ENCODE measurements around the gene CRY1. TPM values are rescaled to one million over a fixed set of nuclear protein-coding genes. Genes with fewer than 3 reads are reported as not detected.
"Not testable (repeated sequence)": the region's sequence is repeated elsewhere in the genome, so short reads cannot be mapped to it uniquely, and the experiment has no call there.

CRY1 gene
- total RNA-seq, 1 donor from 2014 or later, result 12.0 TPM

DNA sequence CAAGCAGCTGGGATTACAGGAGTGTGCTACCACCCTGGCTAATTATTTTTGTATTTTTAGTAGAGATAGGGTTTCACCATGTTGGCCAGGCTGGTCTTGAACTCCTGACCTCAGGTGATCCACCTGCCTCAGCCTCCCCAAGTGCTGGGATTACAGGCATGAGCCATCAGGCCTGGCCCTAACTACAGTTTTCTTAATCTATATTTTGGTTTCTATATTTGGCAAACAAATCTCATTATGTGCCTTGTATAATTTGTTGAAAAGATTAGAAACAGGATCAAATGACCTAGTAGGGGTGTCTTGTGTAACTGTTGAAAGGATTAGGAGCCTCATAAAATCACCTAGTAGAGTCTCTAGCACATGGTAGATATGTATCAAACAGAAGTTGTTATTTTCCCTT is 67.0 kb downstream of the CRY1 start:
- intact Hi-C loops (cut with DNase I), result not testable (repeated sequence)

DNA sequence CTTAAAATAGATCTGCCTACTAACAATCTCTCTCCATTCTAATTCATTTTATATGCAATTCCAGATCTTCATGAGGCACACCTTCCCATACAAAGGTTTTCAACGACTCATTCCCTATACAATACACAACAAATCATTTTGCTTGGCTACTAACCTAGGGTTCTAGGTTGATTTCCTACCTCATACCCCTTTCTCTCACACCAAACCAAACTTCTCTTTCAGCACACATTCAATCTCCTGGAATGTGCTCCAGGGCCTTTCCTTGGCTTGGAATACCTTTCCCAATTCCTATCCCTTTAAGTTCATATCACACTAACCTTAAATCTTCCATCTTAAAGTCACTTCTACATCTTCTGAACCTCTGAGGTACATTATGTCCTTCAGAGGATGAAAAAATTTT is 67.7 kb downstream of the CRY1 start:
- no peak for DNase-seq (ENCODE audit: low spot score)
- intact Hi-C loops (cut with DNase I), result no loop called here

More for the DNA sequence above, 67.0 kb downstream of the CRY1 start:
- not testable (repeated sequence) for DNase-seq (ENCODE audit: low spot score)

DNA sequence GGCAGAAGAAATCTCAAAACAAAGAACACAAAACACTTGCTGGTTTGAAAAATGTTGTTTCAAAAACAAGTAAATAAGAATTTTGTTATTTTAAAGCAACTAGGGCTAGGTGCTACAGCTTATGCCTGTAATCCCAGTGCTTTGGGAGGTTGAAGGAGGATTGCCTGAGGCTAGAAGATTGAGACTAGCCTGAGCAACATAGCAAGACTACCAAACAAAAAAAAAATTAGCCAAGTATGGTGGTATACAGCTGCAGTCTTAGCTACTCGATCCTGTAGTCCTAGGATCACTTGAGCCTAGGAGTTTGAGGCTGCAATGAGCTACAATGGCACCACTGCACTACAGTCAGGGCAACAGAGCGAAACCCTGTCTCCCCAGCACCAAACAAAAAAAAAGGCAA is 73.8 kb downstream of the CRY1 start:
- no peak for DNase-seq (ENCODE audit: low spot score)
- intact Hi-C loops (cut with DNase I), result no loop called here

DNA sequence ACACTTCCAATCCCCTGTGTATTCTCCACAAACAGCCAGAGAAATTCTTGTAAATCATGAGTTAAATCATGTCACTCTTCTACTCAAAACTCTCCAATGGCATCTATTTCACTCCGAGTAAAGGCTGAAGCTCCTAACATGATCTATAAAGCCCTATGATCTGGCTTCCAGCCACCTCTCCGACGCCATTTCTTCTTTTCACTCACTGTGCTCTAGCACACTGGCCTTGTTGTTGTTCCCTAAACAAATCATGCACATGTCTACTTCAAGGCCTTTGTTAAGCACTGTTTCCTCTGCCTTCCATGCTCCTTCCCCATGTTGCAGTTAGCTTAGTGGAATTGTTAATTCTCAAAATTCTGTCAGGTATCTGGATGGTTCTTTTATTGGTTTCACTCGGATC is 76.3 kb downstream of the CRY1 start:
- intact Hi-C loops (cut with DNase I), result no loop called here
- no peak for DNase-seq (ENCODE audit: low spot score)

DNA sequence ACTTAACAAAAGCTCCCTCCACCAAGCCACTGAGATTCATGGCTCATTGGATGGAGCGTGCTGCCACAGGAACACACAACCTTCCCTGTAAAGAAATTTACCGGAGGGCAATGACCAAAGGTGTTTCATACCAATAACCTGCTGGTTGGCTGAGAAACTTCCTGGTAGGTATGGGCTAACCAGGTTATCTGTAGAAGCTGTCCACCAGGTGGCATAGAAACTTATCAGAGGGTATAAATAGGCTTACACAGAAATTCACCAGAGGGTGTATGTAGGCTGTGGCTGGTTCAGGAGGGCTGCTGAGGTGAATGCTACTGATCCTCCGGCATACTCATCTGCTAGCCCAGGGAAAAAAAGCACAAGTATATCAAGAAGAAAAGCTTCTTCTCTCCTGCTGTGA is 79.3 kb downstream of the CRY1 start:
- DNase-seq (ENCODE audit: low spot score), result no peak
- intact Hi-C loops (cut with DNase I), result no loop called here

DNA sequence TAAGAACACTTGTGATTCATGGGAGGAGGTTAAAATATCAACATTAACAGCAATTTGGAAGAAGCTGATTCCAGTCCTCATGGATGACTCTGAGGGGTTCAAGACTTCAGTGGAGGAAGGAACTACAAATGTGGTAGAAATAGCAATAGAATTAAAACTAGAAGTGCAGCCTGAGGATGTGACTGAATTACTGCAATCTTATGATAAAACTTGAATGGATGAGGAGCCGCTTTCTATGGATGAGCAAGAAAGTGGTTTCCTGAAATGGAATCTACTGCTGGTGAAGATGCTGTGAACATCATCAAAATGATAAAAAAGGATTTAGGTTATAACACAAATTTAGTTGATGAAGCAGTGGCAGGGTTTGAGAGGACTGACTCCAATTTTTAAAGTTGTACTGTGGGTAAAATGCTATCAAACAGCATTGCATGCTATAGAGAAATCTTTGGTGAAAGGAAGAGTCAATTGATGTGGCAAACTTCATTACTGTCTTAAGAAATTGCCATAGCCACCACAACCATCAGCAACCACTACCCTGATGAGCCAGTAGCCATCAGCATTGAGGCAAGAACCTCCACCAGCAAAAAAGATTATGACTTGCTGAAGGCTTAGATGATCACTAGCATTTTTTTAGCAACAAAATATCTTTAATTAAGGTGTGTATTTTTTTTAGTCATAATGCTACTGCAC is 80.5 kb downstream of the CRY1 start:
- intact Hi-C loops (cut with DNase I), result no loop called here
- DNase-seq (ENCODE audit: low spot score), result no peak

DNA sequence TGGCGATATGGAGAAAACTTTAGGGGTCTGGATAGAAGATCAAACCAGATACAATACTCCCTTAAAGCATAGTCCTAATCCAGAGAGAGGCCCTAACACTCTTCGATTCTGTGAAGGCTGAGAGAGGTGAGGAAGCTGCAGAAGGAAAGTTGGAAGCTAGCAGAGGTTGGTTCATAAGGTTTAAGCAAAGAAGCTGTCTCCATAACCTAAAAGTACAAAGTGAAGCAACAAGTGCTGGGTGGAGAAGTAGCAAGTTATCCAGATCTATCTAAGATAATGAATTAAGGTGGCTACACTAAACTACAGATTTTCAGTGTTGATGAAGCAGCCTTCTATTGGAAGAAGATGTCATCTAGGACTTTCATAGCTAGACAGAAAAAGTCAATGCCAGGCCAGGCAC is 81.8 kb downstream of the CRY1 start:
- intact Hi-C loops (cut with DNase I), result no loop called here
- no peak for DNase-seq (ENCODE audit: low spot score)

DNA sequence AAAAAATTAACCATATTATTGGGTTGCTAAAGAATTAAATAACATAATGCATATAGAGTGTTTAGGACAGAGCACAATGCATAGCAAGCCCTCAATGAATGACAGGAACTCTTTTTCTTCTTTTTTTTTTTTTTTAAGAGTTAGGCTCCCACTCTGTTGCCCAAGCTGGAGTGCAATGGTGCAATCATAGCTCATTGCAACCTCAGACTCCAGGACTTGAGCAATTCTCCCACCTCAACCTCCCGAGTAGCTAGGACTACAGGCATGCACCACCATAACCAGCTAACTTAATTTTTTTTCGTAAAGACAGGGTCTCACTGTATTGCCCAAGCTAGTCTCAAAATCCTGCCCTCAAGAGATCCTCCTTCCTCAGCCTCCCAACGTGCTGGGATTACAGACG is 85.9 kb downstream of the CRY1 start:
- intact Hi-C loops (cut with DNase I), result no loop called here
- no peak for DNase-seq (ENCODE audit: low spot score)

DNA sequence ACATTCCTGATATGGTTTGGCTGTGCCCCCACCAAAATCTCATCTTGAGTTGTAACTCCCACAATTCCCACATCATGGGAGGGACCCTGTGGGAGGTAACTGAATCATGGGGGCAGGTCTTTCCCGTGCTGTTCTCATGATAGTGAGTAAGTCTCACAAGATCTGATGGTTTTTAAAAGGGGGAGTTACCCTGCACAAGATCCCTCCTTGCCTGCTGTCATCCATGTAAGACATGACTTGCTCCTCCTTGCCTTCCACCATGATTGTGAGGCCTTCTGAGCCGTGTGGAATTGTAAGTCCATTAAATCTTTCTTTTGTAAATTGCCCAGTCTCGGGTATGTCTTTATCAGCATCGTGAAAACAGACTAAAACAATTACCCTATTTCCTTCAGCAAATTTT is 90.7 kb downstream of the CRY1 start:
- intact Hi-C loops (cut with DNase I); DNase-seq (ENCODE audit: low spot score): not testable (repeated sequence)

DNA sequence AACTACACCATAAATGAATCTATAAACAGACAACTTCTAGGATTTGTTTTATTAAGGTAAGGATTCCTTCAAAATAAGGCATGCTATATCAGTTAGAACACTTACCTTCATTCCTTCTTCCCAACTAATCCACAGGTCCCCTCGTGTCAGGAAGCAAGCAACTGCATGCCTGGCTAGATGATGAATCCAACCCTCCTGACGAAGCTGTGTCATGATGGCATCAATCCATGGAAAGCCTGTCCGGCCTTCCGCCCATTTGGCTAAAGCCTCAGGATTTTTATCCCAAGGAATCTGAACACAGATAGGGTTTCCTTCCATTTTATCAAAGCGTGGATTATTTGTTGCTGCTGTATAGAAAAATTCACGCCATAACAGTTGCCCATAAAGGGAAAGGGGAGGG is 93.9 kb downstream of the CRY1 start:
- intact Hi-C loops (cut with DNase I), result no loop called here
- DNase-seq (ENCODE audit: low spot score), result no peak

DNA sequence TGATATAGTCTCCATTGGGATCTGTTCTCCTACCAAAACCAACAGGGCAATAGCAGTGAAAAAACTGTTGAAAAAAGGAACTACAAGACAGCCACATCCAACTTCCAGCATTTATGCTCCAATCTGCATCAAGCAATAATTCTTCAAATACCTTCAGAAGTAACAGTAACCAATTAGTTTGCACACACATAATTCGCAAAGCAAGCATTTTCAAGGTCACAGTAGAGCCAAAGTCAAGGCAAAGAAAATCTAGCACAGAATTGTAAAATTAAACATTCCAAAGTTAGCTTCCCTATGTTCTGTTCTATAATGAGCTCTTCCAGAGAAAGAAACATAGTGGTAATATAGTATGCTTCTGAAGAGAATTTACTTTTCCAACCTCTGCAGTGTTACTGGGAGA is 95.4 kb downstream of the CRY1 start:
- intact Hi-C loops (cut with DNase I), result no loop called here
- no peak for DNase-seq (ENCODE audit: low spot score)

DNA sequence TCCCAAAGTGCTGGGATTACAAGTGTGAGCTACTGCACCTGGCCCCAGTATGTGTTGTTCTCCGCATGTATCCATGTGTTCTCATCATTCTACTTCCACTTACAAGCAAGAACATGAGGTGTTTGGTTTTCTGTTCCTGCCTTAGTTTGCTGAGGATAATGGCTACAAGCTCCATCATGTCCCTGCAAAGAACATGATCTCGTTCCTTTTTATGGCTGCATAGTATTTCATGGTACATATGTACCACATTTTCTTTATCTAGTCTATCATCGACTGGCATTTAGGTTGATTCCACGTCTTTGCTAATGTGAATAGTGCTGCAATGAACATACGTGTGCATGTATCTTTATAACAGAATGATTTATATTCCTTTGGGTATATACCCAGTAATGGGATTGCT is 97.2 kb downstream of the CRY1 start:
- intact Hi-C loops (cut with DNase I); DNase-seq (ENCODE audit: low spot score): not testable (repeated sequence)

DNA sequence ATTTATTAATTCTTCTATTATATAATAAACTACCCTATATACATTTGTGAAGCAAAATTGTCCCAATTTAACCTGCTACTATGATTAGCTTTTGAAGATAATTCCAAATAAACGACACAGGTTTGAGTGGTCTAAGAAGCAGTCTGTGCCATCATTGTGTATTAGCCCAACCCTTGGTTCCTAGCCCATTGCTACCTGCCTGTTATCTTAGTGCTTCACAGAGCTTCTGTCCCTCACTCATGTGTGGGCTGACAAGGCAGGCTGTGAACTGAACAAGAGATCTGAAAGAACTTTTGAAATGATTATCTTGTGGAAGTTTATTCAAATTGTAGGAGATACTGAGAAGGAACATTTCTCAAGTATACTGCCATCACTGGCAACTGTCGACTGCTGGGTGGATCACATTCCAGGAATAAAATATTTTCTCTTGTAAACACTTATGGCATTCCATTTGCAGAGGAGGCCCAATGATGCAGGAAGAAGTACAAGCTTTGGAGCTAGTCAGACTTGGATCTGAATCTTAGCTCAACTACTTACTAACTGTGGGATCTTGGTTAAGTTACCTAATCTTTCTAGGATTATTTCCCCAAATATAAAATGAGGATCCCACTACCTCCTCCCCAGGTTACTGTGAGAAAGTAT is 98.6 kb downstream of the CRY1 start:
- no peak for DNase-seq (ENCODE audit: low spot score)
- intact Hi-C loops (cut with DNase I), result no loop called here

DNA sequence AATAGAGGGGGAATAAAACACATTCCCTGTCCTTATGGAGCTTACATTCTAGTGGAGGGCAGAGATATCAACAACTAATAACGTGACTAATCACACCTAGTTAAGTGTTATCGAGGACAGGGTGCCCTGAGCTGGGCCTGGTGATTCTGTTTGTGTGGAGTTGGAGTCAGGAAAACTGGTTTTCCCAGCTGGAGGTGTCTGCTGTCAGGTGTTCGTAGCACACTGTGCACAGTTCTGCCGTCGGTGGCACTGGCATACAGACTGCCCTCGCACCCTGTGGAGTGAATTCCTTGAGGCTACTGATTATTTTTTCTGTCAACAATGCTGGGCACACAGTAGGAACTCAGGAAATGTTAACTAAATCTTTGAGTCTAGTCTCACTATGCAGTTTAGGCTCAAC is 105.5 kb downstream of the CRY1 start:
- DNase-seq (ENCODE audit: low spot score), result no peak
- intact Hi-C loops (cut with DNase I), result loop anchor here (2.0 kb wide), 2 partner anchors 31 to 105 kb away; partner anchors contain the start of gene CRY1

DNA sequence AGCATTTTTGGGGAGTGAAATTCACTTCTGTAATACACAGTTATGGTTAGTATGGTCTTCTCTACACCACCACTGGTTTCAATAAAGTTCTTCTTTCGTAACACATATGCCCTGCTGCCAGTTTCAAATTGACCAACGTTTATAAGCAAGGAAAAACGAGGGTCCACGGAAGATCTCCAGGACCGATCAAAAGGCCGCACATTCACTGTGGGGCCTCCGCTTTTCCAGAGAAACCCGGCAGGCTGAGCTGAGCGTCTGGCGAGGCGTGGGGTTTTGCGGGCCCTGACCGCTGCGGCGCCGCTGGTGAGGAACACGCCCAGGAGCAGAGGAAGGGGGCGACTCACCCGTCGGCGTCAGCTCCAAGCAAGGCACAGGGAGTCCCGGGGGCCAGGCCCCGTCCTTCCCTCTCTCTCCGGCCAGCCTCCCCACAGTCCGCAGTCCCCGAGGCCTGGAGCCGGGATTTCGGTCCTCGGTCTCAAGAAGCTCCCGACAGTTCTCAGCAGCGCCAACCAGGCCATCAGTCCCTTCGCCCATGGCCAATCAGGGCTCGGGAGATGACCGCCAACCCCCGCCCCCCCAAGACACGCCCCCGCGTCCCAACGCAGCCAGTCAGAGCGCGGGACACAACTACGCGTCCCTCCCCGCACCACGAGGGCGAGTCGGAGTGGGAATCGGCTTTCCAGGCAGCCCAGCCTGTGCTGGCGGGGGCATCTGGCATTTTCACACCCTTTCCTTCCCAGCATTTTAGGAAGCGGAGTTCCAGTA is 106.5 kb downstream of the CRY1 start, which contains the start of gene MTERF2:
Gene MTERF2, minus strand, starts transcription at position 522 of the 765 bp plus-strand sequence. CDS start 8,432 bp downstream, outside the sequence.
- intact Hi-C loops (cut with DNase I), result loop anchor here (2.0 kb wide), 2 partner anchors 30 to 106 kb away; partner anchors contain the start of gene CRY1
- peak; percentile 97 for DNase-seq (ENCODE audit: low spot score)

DNA sequence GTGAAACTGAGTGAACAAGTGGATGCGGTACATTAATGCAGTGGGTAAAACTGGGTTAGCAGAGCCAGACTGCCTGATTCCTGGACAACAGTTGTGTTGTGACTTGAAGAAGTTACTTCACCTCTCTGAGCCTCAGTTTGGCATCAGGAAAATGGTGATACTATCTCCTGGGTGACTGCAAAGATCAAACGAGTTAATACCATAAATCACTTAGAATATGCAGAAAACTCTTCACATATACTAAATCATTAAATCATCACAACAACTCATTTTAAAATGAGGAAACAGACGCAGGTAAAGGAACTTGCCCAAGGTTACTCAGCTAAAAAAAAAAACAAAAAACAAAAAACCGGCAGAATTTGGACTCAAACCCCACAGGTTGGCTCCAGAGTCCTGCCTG is 107.2 kb downstream of the CRY1 start:
- intact Hi-C loops (cut with DNase I), result loop anchor here (2.0 kb wide), 2 partner anchors 29 to 107 kb away; partner anchors contain the start of gene CRY1

DNA sequence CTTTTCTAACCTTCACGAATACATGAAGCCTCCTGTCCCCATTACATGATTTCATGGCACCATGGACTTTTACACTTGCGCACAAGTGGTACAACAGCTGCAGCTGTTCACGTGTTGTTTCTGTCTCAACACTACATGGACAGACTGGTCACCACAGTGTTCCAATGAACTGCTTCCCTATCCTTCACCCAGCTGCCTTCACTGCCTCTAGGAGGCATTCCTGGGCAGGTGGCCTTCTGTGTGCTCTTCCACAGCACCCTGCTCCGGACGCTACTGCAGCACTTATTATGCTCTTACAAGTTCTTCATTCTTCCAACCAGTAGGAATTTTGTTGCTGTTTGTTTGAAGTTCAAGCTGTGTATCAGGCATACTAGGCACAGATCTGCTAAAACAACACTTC is 107.9 kb downstream of the CRY1 start:
- no peak for DNase-seq (ENCODE audit: low spot score)
- intact Hi-C loops (cut with DNase I), result no loop called here

More for the DNA sequence above, 107.2 kb downstream of the CRY1 start:
- no peak for DNase-seq (ENCODE audit: low spot score)

DNA sequence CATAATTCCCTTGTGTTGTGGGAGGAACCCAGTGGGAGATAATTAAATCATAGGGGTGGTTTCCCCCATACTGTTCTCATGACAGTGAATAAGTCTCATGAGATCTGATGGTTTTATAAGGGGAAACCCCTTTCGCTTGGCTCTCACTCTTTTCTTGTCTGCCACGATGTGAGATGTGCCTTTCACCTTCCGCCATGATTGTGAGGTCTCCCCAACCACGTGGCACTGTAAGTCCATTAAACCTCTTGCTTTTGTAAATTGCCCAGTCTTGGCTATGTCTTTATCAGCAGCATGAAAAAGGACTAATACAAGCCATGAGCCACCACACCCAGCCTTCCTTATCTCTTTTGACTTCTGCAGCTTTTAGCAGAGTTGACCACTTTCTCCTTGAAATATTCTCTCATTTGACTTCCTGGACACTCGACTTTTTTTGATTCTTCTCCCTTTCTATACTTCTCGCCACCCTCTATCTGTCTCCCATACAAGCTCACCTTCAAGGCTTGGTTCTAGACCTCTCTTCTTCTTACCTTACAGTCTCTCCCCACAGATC is 108.7 kb downstream of the CRY1 start:
- intact Hi-C loops (cut with DNase I), result no loop called here
- no peak for DNase-seq (ENCODE audit: low spot score)

DNA sequence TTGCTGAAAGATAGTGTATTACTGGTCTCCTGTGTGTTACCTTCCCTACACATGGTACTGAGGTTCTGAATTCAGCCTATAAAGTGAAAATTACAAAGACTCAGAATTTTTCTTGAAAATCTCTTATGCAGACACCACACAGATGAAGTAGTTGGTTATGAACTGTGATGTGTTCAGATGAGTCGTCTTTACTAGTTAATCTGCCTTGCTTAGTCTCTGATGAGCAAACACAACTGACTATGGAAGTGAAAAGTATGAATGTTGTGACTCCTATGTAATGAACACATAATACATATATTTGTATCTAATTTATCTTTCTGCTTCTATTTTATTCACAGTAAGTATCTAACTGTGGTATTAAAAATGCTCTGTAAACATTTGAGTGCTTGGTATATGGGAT is 111.1 kb downstream of the CRY1 start:
- no peak for DNase-seq (ENCODE audit: low spot score)
- intact Hi-C loops (cut with DNase I), result no loop called here

DNA sequence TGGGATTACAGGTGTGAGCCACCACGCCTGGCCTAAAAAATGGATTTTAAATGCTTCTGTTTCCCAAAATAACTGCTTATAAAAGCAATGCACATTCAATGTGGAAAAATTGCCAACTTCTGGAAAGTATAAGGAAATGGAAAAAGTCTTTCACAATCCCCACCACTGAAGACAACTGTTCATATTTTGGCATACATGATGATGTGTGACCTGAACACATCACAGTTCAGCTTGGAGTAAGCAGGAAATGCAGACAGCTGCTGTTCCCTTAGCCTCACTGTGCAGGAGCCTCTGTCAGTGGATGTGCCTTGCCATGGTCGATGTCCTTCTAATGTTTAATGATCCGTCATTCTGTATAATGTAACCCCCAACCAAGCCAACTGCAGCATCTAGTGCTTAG is 111.6 kb downstream of the CRY1 start:
- intact Hi-C loops (cut with DNase I), result no loop called here

More for the DNA sequence above, 111.6 kb downstream of the CRY1 start:
- DNase-seq (ENCODE audit: low spot score), result no peak

Data from cardiac septum (tissue), 1 donor.